ENCODE data around the gene PLPPR1. TPM values are rescaled to one million over a fixed set of nuclear protein-coding genes. Genes with fewer than 3 reads are reported as not detected.

PLPPR1 gene
- polyA plus RNA-seq, 2 donors: 0.05 TPM; not detected in 1

DNA sequence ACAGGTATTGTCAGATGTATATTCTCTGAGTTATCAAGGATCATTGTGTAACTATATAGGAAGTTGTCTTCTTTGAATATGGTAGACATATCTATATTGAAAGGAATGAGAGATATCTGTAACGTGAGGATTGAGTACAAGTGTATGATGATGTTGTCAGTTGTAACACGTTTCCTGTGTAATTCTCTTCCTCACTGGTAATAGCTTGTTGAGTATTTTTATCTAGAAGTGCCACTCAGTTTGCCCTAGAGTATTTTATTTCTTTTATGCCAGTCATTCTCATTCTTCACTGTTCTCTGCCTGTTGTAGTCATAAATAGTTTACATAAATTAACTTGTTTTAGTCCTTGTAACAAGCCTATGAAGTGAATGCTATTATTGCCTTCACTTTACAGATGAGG lies 184.1 kb downstream of the PLPPR1 start:
- H3K27me3 ChIP-seq (ENCODE audit: control insufficient read depth in 1 of 2, insufficient read depth in 2 of 2, low read length in 2 of 2): no peaks in the 10 kb centered on the region
- H3K27ac ChIP-seq (ENCODE audit: low read depth in 2 of 2, low read length in 1 of 2): no peak overlapping the region
- 54 to 77% methylated on average over 2 of the region's 2 CpGs for WGBS, 2 donors
- no peak overlapping the region for H3K4me3 ChIP-seq (ENCODE audit: low read depth in 1 of 2, low read length in 2 of 2)
- no peaks in the 10 kb centered on the region for H3K4me1 ChIP-seq (ENCODE audit: control insufficient read depth in 2 of 2, insufficient read depth in 2 of 2, low read length in 1 of 2)
- H3K36me3 ChIP-seq (ENCODE audit: control insufficient read depth in 2 of 2, insufficient read depth in 2 of 2, low read length in 1 of 2): no peaks in the 10 kb centered on the region
- H3K9me3 ChIP-seq (ENCODE audit: control insufficient read depth in 2 of 2, insufficient read depth in 1 of 2, low read depth in 1 of 2, low read length in 1 of 2): no peaks in the 10 kb centered on the region

DNA sequence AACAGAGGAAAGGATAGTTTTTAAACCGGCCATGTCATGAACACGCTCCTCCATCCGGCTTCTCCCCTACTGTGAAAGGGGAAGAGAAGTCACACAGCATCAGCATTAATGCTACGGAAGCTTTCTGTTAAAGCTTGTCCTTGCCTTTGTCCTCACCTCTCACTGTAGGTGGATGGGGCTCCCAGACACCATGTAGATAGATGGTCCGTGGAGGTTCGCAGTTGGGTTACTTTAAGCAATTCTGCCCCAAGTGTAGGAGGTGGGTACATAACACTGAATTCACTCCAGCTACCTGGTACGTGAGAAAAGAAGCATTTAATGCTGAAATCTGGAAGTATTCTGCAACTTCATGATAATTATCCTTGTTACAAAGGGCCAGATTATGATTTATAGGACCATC lies 190.5 kb downstream of the PLPPR1 start:
- Histone ChIP-seq H3K27me3 (ENCODE audit: control insufficient read depth in 1 of 2, insufficient read depth in 2 of 2, low read length in 2 of 2) (no peaks in the 10 kb centered on the region), H3K9me3 (ENCODE audit: control insufficient read depth in 2 of 2, insufficient read depth in 1 of 2, low read depth in 1 of 2, low read length in 1 of 2) (no peaks in the 10 kb centered on the region), H3K4me3 (ENCODE audit: low read depth in 1 of 2, low read length in 2 of 2) (no peak overlapping the region), H3K36me3 (ENCODE audit: control insufficient read depth in 2 of 2, insufficient read depth in 2 of 2, low read length in 1 of 2) (no peaks in the 10 kb centered on the region), H3K27ac (ENCODE audit: low read depth in 2 of 2, low read length in 1 of 2) (no peak overlapping the region), H3K4me1 (ENCODE audit: control insufficient read depth in 2 of 2, insufficient read depth in 2 of 2, low read length in 1 of 2) (no peaks in the 10 kb centered on the region)
- 83 to 86% methylated on average over 7 of the region's 7 CpGs for WGBS, 2 donors

GRCh38 chr9:101220341-101220740 lies 191.8 kb downstream of the PLPPR1 start:
- Histone ChIP-seq H3K27me3 (ENCODE audit: control insufficient read depth in 1 of 2, insufficient read depth in 2 of 2, low read length in 2 of 2) (no peaks in the 10 kb centered on the region), H3K9me3 (ENCODE audit: control insufficient read depth in 2 of 2, insufficient read depth in 1 of 2, low read depth in 1 of 2, low read length in 1 of 2) (no peaks in the 10 kb centered on the region), H3K4me1 (ENCODE audit: control insufficient read depth in 2 of 2, insufficient read depth in 2 of 2, low read length in 1 of 2) (no peaks in the 10 kb centered on the region), H3K36me3 (ENCODE audit: control insufficient read depth in 2 of 2, insufficient read depth in 2 of 2, low read length in 1 of 2) (no peaks in the 10 kb centered on the region), H3K27ac (ENCODE audit: low read depth in 2 of 2, low read length in 1 of 2) (no peak overlapping the region), H3K4me3 (ENCODE audit: low read depth in 1 of 2, low read length in 2 of 2) (no peak overlapping the region)

GRCh38 chr9:101225271-101225670 lies 196.7 kb downstream of the PLPPR1 start:
- no peaks in the 10 kb centered on the region for H3K36me3 ChIP-seq (ENCODE audit: control insufficient read depth in 2 of 2, insufficient read depth in 2 of 2, low read length in 1 of 2)
- no peaks in the 10 kb centered on the region for H3K9me3 ChIP-seq (ENCODE audit: control insufficient read depth in 2 of 2, insufficient read depth in 1 of 2, low read depth in 1 of 2, low read length in 1 of 2)
- H3K27ac ChIP-seq (ENCODE audit: low read depth in 2 of 2, low read length in 1 of 2): no peak overlapping the region
- H3K27me3 ChIP-seq (ENCODE audit: control insufficient read depth in 1 of 2, insufficient read depth in 2 of 2, low read length in 2 of 2): no peaks in the 10 kb centered on the region
- WGBS, 2 donors: 86 to 94% methylated on average over 4 of the region's 4 CpGs
- no peak overlapping the region for H3K4me3 ChIP-seq (ENCODE audit: low read depth in 1 of 2, low read length in 2 of 2)
- no peaks in the 10 kb centered on the region for H3K4me1 ChIP-seq (ENCODE audit: control insufficient read depth in 2 of 2, insufficient read depth in 2 of 2, low read length in 1 of 2)

DNA sequence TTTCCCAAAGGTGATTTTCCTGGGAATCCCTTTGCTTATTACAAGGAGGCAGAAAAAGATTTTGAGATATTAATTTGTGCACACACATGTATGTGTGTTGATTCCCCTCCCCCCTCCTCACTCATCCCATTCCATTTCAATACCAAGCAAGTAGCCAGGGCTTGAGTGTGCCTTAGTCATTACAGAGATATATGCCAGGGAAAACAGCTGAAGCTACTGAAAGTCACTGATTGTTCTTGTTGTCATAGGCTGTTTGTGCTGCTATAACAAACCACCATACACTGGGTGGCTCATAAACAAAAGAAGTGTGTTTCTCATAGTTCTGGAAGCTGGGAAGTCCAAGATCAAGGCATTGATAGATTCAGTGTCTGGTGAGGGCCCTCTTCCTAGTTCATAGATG lies 197.6 kb downstream of the PLPPR1 start:
- Histone ChIP-seq H3K4me3 (ENCODE audit: low read depth in 1 of 2, low read length in 2 of 2) (no peak overlapping the region), H3K4me1 (ENCODE audit: control insufficient read depth in 2 of 2, insufficient read depth in 2 of 2, low read length in 1 of 2) (no peaks in the 10 kb centered on the region), H3K9me3 (ENCODE audit: control insufficient read depth in 2 of 2, insufficient read depth in 1 of 2, low read depth in 1 of 2, low read length in 1 of 2) (no peaks in the 10 kb centered on the region), H3K36me3 (ENCODE audit: control insufficient read depth in 2 of 2, insufficient read depth in 2 of 2, low read length in 1 of 2) (no peaks in the 10 kb centered on the region), H3K27ac (ENCODE audit: low read depth in 2 of 2, low read length in 1 of 2) (no peak overlapping the region), H3K27me3 (ENCODE audit: control insufficient read depth in 1 of 2, insufficient read depth in 2 of 2, low read length in 2 of 2) (no peaks in the 10 kb centered on the region)

DNA sequence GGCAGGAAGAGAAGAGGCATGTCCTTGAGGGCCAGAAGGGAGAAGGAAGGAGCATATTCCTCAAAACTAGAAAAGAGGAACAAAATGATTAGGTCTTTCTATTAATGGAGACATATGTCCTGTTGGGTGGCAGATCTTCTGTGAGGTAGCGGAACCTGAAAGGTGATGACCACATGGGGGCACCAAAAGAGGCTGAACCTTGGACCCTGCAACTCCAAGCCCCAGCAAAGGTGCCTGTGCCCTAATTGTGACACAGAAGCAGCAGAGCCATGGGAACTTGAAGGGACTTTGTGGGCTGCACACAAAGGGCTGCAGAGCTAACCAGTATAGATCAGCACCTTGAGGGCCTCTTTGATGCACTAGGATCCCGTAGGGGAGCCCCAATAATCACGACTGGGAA lies 198.3 kb downstream of the PLPPR1 start:
- 73 to 79% methylated on average over 3 of the region's 3 CpGs for WGBS, 2 donors
- no peaks in the 10 kb centered on the region for H3K36me3 ChIP-seq (ENCODE audit: control insufficient read depth in 2 of 2, insufficient read depth in 2 of 2, low read length in 1 of 2)
- H3K4me1 ChIP-seq (ENCODE audit: control insufficient read depth in 2 of 2, insufficient read depth in 2 of 2, low read length in 1 of 2): no peaks in the 10 kb centered on the region
- no peaks in the 10 kb centered on the region for H3K27me3 ChIP-seq (ENCODE audit: control insufficient read depth in 1 of 2, insufficient read depth in 2 of 2, low read length in 2 of 2)
- no peak overlapping the region for H3K27ac ChIP-seq (ENCODE audit: low read depth in 2 of 2, low read length in 1 of 2)
- no peaks in the 10 kb centered on the region for H3K9me3 ChIP-seq (ENCODE audit: control insufficient read depth in 2 of 2, insufficient read depth in 1 of 2, low read depth in 1 of 2, low read length in 1 of 2)
- no peak overlapping the region for H3K4me3 ChIP-seq (ENCODE audit: low read depth in 1 of 2, low read length in 2 of 2)

GRCh38 chr9:101229606-101230005 lies 201.1 kb downstream of the PLPPR1 start:
- no peak overlapping the region for H3K27ac ChIP-seq (ENCODE audit: low read depth in 2 of 2, low read length in 1 of 2)
- H3K27me3 ChIP-seq (ENCODE audit: control insufficient read depth in 1 of 2, insufficient read depth in 2 of 2, low read length in 2 of 2): no peaks in the 10 kb centered on the region
- no peaks in the 10 kb centered on the region for H3K36me3 ChIP-seq (ENCODE audit: control insufficient read depth in 2 of 2, insufficient read depth in 2 of 2, low read length in 1 of 2)
- H3K9me3 ChIP-seq (ENCODE audit: control insufficient read depth in 2 of 2, insufficient read depth in 1 of 2, low read depth in 1 of 2, low read length in 1 of 2): no peaks in the 10 kb centered on the region
- 13 to 15% methylated on average over 1 of the region's 1 CpG for WGBS, 2 donors
- no peak overlapping the region for H3K4me3 ChIP-seq (ENCODE audit: low read depth in 1 of 2, low read length in 2 of 2)
- H3K4me1 ChIP-seq (ENCODE audit: control insufficient read depth in 2 of 2, insufficient read depth in 2 of 2, low read length in 1 of 2): no peaks in the 10 kb centered on the region

- Histone ChIP-seq H3K27ac (ENCODE audit: low read depth in 2 of 2, low read length in 1 of 2) (no peak overlapping the region), H3K36me3 (ENCODE audit: control insufficient read depth in 2 of 2, insufficient read depth in 2 of 2, low read length in 1 of 2) (no peaks in the 10 kb centered on the region), H3K9me3 (ENCODE audit: control insufficient read depth in 2 of 2, insufficient read depth in 1 of 2, low read depth in 1 of 2, low read length in 1 of 2) (no peaks in the 10 kb centered on the region), H3K4me3 (ENCODE audit: low read depth in 1 of 2, low read length in 2 of 2) (no peak overlapping the region), H3K27me3 (ENCODE audit: control insufficient read depth in 1 of 2, insufficient read depth in 2 of 2, low read length in 2 of 2) (no peaks in the 10 kb centered on the region), H3K4me1 (ENCODE audit: control insufficient read depth in 2 of 2, insufficient read depth in 2 of 2, low read length in 1 of 2) (no peaks in the 10 kb centered on the region)
- 94 to 96% methylated on average over 2 of the region's 2 CpGs for WGBS, 2 donors
These were observed 204.0 kb downstream of the PLPPR1 start for GRCh38 chr9:101232405-101232977.

- Histone ChIP-seq H3K4me1 (ENCODE audit: control insufficient read depth in 2 of 2, insufficient read depth in 2 of 2, low read length in 1 of 2) (no peaks in the 10 kb centered on the region), H3K4me3 (ENCODE audit: low read depth in 1 of 2, low read length in 2 of 2) (no peak overlapping the region), H3K27ac (ENCODE audit: low read depth in 2 of 2, low read length in 1 of 2) (no peak overlapping the region), H3K27me3 (ENCODE audit: control insufficient read depth in 1 of 2, insufficient read depth in 2 of 2, low read length in 2 of 2) (no peaks in the 10 kb centered on the region), H3K36me3 (ENCODE audit: control insufficient read depth in 2 of 2, insufficient read depth in 2 of 2, low read length in 1 of 2) (no peaks in the 10 kb centered on the region), H3K9me3 (ENCODE audit: control insufficient read depth in 2 of 2, insufficient read depth in 1 of 2, low read depth in 1 of 2, low read length in 1 of 2) (no peaks in the 10 kb centered on the region)
- 37% methylated on average over 6 of the region's 6 CpGs for WGBS, 2 donors
These were observed 206.8 kb downstream of the PLPPR1 start for GRCh38 chr9:101235105-101235866.

- no peak overlapping the region for H3K27ac ChIP-seq (ENCODE audit: low read depth in 2 of 2, low read length in 1 of 2)
- H3K4me1 ChIP-seq (ENCODE audit: control insufficient read depth in 2 of 2, insufficient read depth in 2 of 2, low read length in 1 of 2): no peaks in the 10 kb centered on the region
- no peaks in the 10 kb centered on the region for H3K9me3 ChIP-seq (ENCODE audit: control insufficient read depth in 2 of 2, insufficient read depth in 1 of 2, low read depth in 1 of 2, low read length in 1 of 2)
- H3K36me3 ChIP-seq (ENCODE audit: control insufficient read depth in 2 of 2, insufficient read depth in 2 of 2, low read length in 1 of 2): no peaks in the 10 kb centered on the region
- H3K27me3 ChIP-seq (ENCODE audit: control insufficient read depth in 1 of 2, insufficient read depth in 2 of 2, low read length in 2 of 2): no peaks in the 10 kb centered on the region
- no peak overlapping the region for H3K4me3 ChIP-seq (ENCODE audit: low read depth in 1 of 2, low read length in 2 of 2)
- WGBS, 2 donors: 94 to 95% methylated on average over 1 of the region's 1 CpG
These were observed 214.1 kb downstream of the PLPPR1 start for GRCh38 chr9:101242651-101243050.
